HG03066 (cell line): ENCODE results near the gene SLC9A4.

Experiments used
- ATAC-seq: cut with Tn5 transposase; IDR thresholded peaks from one replicate; pipeline ENCODE4 v1.9.1; 2021; ENCODE audit warnings: low read depth; ENCODE audit not compliant: unreplicated experiment

The SLC9A4 gene

GRCh38 chr2:102473020-102473419, at the start of gene SLC9A4:
Gene SLC9A4 (plus strand): TSS chr2:102473226. CDS start chr2:102473760, 534 bp downstream.
- peak; percentile 82 for ATAC-seq

- ATAC-seq, result no peak
Measured at GRCh38 chr2:102423368-102423767, 49.7 kb upstream of the SLC9A4 start.

GRCh38 chr2:102424754-102425153, 48.3 kb upstream of the SLC9A4 start:
- ATAC-seq, result peak; percentile 88

- no peak for ATAC-seq
Measured at GRCh38 chr2:102425441-102426132, 47.4 kb upstream of the SLC9A4 start.

- ATAC-seq, result no peak
Measured at GRCh38 chr2:102427249-102427648, 45.8 kb upstream of the SLC9A4 start.

GRCh38 chr2:102428573-102428972, 44.5 kb upstream of the SLC9A4 start:
- ATAC-seq, result no peak

GRCh38 chr2:102432386-102432785, 40.6 kb upstream of the SLC9A4 start:
- ATAC-seq, result no peak

GRCh38 chr2:102433973-102434654, 38.9 kb upstream of the SLC9A4 start:
- ATAC-seq, result no peak

- ATAC-seq, result no peak
Measured at GRCh38 chr2:102434655-102435381, 38.2 kb upstream of the SLC9A4 start.

- no peak for ATAC-seq
Measured at GRCh38 chr2:102435741-102436140, 37.3 kb upstream of the SLC9A4 start.

- ATAC-seq, result no peak
Measured at GRCh38 chr2:102436323-102436722, 36.7 kb upstream of the SLC9A4 start.

GRCh38 chr2:102437122-102437521, 35.9 kb upstream of the SLC9A4 start:
- ATAC-seq, result no peak

- no peak for ATAC-seq
Measured at GRCh38 chr2:102438111-102438510, 34.9 kb upstream of the SLC9A4 start.

GRCh38 chr2:102438578-102438977, 34.4 kb upstream of the SLC9A4 start:
- ATAC-seq, result no peak

GRCh38 chr2:102439065-102439695, 33.8 kb upstream of the SLC9A4 start:
- ATAC-seq, result no peak

GRCh38 chr2:102442967-102443828, 29.8 kb upstream of the SLC9A4 start:
- ATAC-seq, result peak; percentile 68

- no peak for ATAC-seq
Measured at GRCh38 chr2:102444233-102444632, 28.8 kb upstream of the SLC9A4 start.

GRCh38 chr2:102446936-102447335, 26.1 kb upstream of the SLC9A4 start:
- ATAC-seq, result no peak

- no peak for ATAC-seq
Measured at GRCh38 chr2:102449370-102449974, 23.6 kb upstream of the SLC9A4 start.

- no peak for ATAC-seq
Measured at GRCh38 chr2:102451968-102452367, 21.1 kb upstream of the SLC9A4 start.
